ES-I3 (cell line): ENCODE data around the gene AKT3.

Source experiments
- H3K36me3 ChIP-seq: 2 replicates; pipeline ENCODE4 v1.6.1; 2013; ENCODE audit warnings: mild to moderate bottlenecking, low read length, control low read depth, moderate library complexity; ENCODE audit not compliant: insufficient read depth
- H3K4me1 ChIP-seq: 2 replicates; pipeline ENCODE4 v1.6.1; 2013; ENCODE audit warnings: mild to moderate bottlenecking, control low read depth, low read length; ENCODE audit not compliant: insufficient read depth
- H3K9ac ChIP-seq: 2 replicates; pipeline ENCODE4 v1.6.1; 2013; ENCODE audit warnings: low read depth, mild to moderate bottlenecking, low read length, moderate library complexity
- H3K9me3 ChIP-seq: 2 replicates; pipeline ENCODE4 v1.6.1; 2013; ENCODE audit warnings: mild to moderate bottlenecking, low read length, moderate library complexity; ENCODE audit not compliant: control insufficient read depth, insufficient read depth

The AKT3 gene

DNA sequence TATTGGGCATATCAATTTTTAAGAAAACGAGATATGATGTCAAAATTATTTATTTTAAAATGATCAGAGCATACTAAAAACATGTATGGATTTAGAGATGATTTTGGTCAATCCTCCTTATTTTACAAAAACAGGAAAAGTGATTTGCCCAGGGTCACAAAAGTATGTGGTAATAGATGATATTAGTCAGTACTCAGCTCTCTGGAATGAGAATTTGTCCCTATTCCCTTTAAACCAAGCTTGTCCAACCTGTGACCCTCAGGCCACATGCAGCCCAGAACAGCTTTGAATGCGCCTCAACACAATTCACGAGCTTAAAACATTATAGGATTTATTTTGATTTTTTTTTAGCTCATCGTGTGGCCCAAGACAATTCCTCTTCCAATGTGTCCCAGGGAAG is 104.7 kb downstream of the AKT3 start:
- no peaks in the 10 kb centered on the region for H3K9me3 ChIP-seq
- peaks cover 21% of the 10 kb centered on the region; the same call in 1 of the 2 replicates for H3K4me1 ChIP-seq
- H3K9ac ChIP-seq, result no peak overlapping the region
- H3K36me3 ChIP-seq, result no peaks in the 10 kb centered on the region

DNA sequence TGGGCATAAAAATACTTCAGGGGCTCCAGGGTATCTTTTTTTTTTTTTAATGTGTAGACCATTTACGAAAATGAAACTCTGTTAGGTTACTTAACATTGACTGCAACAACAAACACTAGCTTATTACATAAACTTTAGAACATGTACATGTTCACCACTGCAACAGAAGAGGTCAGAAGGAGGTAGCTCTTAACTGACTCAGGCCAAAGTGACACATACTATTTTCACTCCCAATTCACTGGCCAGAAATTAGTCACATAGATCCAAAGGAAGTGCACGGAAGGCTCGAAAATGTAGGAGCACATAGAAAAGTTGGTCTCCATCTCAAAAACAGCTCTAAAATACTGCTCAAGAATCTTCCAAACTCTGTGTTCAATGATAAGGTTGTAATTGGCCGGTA is 107.2 kb downstream of the AKT3 start:
- no peak overlapping the region for H3K9ac ChIP-seq
- H3K36me3 ChIP-seq, result no peaks in the 10 kb centered on the region
- H3K4me1 ChIP-seq, result peaks cover 35% of the 10 kb centered on the region
- H3K9me3 ChIP-seq, result no peaks in the 10 kb centered on the region

DNA sequence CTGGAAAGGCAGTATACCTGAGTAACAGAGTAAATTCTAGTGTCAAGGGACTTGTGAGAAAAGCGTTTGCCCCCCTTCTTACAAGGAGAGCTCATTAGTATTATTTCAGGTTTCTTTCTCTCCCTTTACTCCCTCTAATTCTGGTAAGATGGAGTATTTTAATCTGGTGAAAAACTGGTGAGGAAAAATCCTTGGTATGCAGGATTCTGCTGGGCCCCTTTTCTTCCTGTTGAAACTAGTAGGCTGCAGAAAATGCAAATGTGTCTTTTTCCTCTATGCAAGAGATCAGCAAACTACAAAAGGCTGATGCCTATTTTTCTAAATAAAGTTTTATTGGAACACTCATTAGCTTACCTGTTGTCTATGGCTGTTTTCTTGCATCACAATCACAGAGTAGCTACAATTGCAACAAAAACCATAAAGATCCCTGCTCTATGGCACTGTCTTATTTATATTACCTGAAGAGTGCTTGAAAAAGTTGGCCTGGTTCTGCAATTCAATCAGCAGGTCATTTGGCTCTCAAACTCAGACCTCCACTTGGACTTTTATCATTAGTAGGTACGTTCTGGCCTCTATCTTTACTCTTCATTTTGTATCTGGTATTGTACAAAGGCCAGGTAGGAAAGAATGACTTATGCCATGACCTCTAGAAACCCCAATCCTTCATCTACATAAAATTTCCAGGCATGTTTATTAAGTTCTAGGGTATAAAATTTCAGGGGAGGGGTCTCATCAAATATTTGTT is 109.6 kb downstream of the AKT3 start:
- peaks cover 38% of the 10 kb centered on the region for H3K4me1 ChIP-seq
- no peaks in the 10 kb centered on the region for H3K36me3 ChIP-seq
- no peaks in the 10 kb centered on the region for H3K9me3 ChIP-seq
- H3K9ac ChIP-seq, result no peak overlapping the region

DNA sequence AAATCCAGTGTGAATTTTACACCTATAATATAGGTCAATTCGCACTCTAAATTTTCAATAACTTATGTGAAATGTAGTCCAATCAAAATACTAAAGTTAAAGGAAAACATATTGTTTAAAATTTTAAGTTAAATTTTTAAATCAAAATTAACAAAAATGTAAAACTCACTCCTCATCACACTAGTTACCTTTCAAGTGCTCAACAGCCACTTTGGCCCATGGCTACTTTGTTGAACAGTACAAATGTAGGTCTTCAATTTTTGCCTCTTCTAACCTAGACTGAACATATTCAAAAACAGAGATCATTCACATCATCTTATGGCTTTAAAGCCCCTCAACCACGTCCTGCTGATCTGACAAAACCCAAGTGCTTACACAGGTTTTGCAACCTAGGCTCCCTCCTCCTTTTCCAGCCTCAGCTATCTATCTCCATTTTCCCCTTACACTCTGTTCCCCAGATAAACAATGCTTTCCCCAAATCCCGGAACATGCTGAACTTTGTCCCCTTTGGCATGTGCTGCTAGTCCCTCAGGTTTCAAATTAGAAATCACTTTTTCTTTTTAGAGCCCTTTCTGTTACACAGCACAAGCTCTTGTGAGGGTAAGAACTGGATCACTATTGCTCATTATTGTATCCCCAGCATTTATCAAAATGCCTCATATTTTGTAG is 110.6 kb downstream of the AKT3 start:
- Histone ChIP-seq H3K9ac (no peak overlapping the region), H3K4me1 (peaks cover 38% of the 10 kb centered on the region), H3K36me3 (no peaks in the 10 kb centered on the region), H3K9me3 (no peaks in the 10 kb centered on the region)

DNA sequence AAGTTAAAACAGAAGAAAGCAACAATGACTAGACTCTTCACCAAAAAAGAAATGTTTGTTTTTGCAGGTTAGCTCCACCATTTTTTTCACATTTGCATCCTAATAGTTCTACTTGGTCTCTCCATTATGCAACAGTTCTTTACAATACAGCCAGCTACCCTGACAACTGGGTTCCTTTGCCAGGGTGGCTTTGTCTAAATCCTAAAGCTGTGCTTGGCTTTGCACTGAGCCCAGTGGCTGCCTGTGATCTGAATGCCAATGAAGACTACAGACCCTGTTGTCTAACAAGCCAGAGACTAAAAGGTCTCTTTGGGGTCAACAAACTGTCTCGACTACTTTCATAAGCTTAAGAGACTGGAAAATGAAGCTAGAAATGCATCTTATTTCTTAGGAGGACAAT is 112.0 kb downstream of the AKT3 start:
- Histone ChIP-seq H3K4me1 (peaks cover 38% of the 10 kb centered on the region), H3K36me3 (no peaks in the 10 kb centered on the region), H3K9ac (no peak overlapping the region), H3K9me3 (no peaks in the 10 kb centered on the region)

DNA sequence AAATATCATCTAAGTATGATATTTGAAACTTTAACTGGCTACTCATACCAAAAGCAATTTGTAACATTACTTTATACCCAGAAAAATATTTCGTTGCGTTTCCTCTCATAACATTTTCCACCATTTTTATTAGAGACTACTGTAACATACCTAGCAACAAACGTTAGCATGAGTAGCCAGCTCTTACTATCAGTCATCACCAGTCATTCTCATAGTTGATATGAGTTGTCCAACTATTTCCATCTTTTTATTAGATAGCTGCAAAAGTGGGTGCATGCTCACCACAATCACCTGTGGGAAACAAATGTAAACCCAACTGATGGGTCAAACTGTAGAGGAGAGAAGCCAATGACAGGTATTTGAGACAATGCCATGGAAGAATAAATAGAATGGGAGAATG is 114.6 kb downstream of the AKT3 start:
- peaks cover 40% of the 10 kb centered on the region for H3K4me1 ChIP-seq
- H3K36me3 ChIP-seq, result no peaks in the 10 kb centered on the region
- no peaks in the 10 kb centered on the region for H3K9me3 ChIP-seq
- H3K9ac ChIP-seq, result no peak overlapping the region

DNA sequence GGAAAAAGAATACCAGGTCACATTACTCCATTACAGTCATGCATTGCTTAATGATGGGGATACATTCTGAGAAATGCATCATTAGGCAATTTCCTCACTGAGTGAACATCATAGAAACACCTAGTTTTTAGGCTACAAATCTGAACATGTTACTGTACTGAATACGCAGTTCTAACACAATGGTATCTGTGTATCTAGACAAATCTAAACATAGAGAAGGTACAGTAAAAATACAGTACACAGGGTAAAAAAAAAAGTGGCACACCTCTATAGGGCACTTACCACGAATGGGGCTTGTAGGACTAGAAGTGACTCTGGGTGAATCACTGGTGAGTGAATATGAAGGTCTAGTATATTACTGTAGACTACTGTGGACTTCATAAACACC is 115.7 kb downstream of the AKT3 start:
- no peak overlapping the region for H3K9ac ChIP-seq
- peaks cover 30% of the 10 kb centered on the region for H3K4me1 ChIP-seq

DNA sequence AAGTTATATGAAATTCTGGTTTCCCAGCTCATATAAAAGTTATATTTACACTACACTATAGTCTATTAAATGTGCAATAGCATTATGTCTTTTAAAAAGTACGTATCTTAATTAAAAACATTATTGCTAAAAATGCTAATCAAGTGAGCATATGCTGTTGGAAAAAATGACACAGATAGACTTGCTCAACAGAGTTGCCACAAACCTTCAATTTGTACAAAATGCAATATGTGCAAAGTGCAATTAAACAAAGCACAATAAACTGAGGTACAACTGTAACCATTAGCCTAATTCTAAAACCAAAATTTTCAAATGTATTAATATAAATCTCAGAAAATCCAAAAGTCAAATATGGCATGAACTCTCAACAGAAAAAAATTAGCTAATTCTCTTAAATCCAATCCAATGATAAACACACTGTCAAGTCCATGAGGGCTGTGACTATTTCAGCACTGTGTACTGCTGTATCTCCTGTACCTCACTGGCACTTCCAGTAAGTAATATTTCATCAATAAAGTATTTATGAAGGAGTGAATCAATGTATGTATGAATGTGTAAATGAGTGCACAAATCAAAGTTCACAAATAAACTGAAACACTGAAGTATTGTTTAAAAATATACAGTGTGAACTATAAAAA is 116.3 kb downstream of the AKT3 start:
- H3K36me3 ChIP-seq, result no peaks in the 10 kb centered on the region
- H3K9me3 ChIP-seq, result 0 out of 2 replicates have a peak, but pooled peaks cover 3% of the 10 kb centered on the region
- H3K4me1 ChIP-seq, result peaks cover 29% of the 10 kb centered on the region
- no peak overlapping the region for H3K9ac ChIP-seq

More for the DNA sequence above, 115.7 kb downstream of the AKT3 start:
- H3K9me3 ChIP-seq, result 0 out of 2 replicates have a peak, but pooled peaks cover 3% of the 10 kb centered on the region
- no peaks in the 10 kb centered on the region for H3K36me3 ChIP-seq

DNA sequence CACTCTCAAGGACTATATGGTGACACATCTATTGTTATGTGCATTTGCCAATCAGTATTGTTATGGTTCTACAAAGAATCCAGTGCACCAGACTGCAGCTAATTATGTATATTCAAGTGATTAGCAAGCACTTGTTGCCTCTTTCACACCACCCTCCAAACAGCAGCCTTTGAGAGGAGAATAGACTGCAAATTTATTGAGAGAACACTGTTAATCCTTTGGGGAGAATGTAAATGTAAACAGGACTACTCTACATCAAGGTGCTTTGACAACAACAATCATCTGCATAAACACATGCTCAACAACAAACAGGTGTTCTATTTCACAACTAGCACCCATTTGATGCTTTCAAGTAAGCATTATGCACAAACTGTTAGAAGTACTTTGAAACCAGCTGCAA is 117.4 kb downstream of the AKT3 start:
- Histone ChIP-seq H3K9me3 (0 out of 2 replicates have a peak, but pooled peaks cover 3% of the 10 kb centered on the region), H3K9ac (no peak overlapping the region), H3K4me1 (peaks cover 23% of the 10 kb centered on the region), H3K36me3 (no peaks in the 10 kb centered on the region)

DNA sequence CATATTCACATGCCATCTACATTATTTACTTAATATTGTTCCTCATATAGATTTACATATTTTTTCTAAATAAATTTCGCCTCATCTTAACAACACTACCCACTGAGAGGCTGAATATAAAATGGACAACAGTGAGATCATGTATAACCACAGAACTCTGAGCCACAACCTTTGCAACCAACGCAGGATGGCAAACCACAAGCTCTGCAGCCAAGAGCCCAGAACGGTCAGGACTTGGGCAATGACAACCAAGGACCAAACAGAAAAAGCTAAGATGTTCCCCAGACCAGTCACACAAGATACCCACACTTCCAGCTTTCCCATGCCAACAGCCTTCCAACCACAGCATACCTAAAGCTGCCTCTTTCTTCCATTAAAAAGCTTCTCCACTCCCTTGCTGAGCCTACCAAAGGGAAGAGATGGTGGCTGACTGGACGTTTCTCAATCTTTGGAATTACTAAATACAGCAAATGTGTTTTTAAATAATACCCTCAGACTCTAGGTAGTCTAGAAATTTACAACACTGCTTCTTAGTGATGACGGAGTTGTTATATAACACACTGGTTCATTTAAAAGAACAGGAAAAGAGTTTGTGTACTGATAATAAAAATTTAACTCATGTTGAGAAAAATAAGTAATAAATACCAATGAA is 117.9 kb downstream of the AKT3 start:
- no peaks in the 10 kb centered on the region for H3K36me3 ChIP-seq
- H3K9me3 ChIP-seq, result 0 out of 2 replicates have a peak, but pooled peaks cover 3% of the 10 kb centered on the region
- H3K4me1 ChIP-seq, result peaks cover 20% of the 10 kb centered on the region
- no peak overlapping the region for H3K9ac ChIP-seq

DNA sequence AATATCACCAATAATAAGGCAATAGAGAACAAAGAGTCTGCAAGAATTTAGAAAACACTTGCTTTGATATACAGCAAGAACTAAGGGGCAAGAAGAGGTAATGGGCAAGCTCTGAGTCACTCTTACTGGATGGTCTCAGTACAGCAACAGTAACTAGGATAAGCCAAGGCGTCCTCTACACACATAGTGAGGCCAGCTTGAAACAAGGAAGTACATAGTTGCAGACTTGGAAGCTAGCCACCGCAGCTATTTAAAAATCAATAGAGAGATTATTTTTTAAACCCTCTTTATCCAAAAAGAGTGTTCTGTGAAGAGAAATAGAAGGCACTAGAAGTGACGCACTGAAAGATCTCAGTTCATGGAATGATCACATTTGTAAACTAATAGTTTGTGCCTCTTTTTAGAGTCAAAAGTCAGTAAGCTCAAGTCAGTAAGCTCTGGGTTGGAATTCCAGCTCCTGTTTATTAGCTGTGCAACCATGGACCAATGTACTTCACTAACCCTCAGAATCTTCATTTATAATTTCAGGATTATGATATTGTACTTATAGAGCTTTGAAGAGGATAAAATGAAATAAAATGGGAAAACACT is 118.6 kb downstream of the AKT3 start:
- peaks cover 13% of the 10 kb centered on the region for H3K4me1 ChIP-seq

DNA sequence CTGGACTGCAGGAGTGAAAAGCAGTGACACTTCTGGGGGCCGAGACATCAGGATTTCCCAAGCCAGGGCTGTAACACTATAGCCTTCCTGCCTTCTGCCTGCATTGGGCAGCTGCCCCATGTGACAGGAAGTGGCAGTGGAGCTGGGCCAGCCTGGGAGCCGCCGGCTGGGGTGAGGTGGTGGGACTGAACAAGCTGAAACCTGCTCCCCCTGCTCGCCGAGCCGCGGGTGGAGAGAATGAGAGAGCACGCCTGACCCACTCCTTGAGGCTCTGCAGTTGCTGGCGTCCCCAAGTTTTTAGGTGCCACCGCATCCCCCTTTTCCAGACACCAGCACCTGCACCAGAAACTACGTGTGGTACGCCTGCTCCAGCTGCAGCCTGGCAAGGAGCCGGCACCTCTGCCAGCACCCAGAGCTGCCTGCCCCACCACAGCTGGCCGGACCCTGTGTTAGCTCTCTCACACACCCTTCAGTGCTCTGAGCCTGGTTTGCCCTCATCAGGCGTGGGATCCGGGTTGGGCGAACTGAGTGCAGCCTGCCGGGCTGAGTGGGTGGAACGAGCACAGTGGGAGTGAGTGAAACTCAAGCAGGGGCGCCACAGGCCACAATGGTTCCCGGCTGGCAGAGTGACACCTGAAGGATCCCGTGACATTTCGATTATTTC is 119.4 kb downstream of the AKT3 start:
- Histone ChIP-seq H3K4me1 (peaks cover 12% of the 10 kb centered on the region), H3K9me3 (0 out of 2 replicates have a peak, but pooled peaks cover 3% of the 10 kb centered on the region), H3K9ac (no peak overlapping the region), H3K36me3 (no peaks in the 10 kb centered on the region)

More for the DNA sequence above, 118.6 kb downstream of the AKT3 start:
- Histone ChIP-seq H3K9ac (no peak overlapping the region), H3K36me3 (no peaks in the 10 kb centered on the region), H3K9me3 (0 out of 2 replicates have a peak, but pooled peaks cover 3% of the 10 kb centered on the region)

DNA sequence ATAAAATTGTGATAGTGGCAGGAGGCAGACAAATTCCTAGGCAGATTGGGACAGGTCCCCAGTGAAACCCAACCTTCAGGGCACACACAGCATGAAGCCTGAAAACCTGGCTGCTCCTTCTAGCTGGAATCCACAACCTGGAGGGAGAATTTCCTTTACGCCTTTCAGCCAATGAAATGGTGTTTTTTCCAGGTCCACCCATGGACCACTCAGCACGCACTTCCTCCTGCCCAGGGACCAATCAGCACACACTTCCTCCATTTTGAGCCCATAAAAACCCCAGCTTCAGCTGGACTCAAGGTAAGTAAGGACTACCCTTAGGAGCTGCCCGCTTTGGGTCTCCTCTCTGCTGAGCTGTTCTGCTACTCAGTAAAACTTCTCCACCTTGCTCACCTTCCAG is 120.1 kb downstream of the AKT3 start:
- Histone ChIP-seq H3K9ac (no peak overlapping the region), H3K9me3 (0 out of 2 replicates have a peak, but pooled peaks cover 3% of the 10 kb centered on the region), H3K4me1 (peaks cover 14% of the 10 kb centered on the region), H3K36me3 (no peaks in the 10 kb centered on the region)
